Stimulated activated CD4-positive, alpha-beta T cell treated with anti-CD3 and anti-CD28 coated beads, Interleukin-1b, Interleukin-23, amount 100 ng/mL, for 48 hours (primary cell): ENCODE data around the gene AGER.
"Not testable (repeated sequence)": the region's sequence is repeated elsewhere in the genome, so short reads cannot be mapped to it uniquely, and the experiment has no call there.

Source experiments
- DNase-seq: peaks from one replicate; pipeline ENCODE4 v3.0.0-alpha.2; 2020

AGER gene

DNA sequence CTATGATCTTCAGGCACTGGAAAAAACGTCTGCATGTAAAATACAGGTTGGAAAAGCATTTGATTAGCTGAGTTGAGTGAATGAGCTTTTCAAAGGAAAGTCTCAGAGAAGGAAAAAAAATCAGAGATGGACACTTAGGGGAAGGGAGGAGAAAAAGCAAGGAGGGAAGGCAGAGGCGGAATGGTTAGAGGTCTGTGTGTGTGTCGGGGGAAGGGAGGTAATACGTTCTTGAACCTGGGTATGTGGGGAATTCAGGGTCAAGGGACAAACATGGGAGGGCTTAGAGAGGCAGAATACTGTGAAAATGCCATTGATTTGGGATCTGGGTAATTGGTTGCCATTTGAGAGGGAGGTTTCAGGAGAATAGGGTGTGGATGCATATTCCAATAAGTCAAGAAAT is 37.4 kb downstream of the AGER start:
- DNase-seq: no peak

DNA sequence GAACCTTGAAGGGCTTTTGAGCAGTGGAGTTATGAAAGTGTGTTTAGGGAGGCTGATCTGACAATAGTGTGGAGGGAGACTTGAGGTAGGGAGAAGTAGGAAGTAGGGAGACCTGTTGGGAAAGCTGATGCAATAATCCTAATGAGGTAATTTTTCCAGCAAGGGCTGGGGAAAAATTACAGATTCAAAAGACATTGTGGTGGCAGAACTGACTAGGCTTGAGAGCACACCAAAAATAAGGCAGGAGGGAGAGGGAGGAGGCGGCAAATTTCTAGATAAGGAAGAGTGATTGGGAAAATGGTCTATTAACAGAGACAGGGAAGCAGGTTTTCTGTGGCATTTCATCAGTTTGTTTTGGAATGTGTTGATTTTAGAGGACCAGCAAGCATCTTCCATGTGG is 37.8 kb downstream of the AGER start:
- DNase-seq: no peak

DNA sequence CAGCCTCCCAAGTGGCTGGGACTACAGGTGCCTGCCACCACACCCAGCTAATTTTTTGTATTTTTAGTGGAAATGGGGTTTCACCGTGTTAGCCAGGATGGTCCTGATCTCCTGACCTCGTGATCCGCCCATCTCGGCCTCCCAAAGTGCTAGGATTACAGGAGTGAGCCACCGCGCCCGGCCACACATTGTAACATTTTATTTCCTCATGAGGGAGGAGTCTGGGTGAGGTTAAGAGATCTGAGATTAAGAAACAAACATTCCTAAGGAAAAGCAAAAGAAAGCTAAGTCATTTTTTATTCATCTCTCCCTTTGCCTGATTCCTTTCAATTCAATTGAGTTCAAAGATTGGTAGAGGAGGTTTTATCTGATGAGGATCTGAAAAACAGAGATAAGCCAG is 39.8 kb downstream of the AGER start:
- not testable (repeated sequence) for DNase-seq

DNA sequence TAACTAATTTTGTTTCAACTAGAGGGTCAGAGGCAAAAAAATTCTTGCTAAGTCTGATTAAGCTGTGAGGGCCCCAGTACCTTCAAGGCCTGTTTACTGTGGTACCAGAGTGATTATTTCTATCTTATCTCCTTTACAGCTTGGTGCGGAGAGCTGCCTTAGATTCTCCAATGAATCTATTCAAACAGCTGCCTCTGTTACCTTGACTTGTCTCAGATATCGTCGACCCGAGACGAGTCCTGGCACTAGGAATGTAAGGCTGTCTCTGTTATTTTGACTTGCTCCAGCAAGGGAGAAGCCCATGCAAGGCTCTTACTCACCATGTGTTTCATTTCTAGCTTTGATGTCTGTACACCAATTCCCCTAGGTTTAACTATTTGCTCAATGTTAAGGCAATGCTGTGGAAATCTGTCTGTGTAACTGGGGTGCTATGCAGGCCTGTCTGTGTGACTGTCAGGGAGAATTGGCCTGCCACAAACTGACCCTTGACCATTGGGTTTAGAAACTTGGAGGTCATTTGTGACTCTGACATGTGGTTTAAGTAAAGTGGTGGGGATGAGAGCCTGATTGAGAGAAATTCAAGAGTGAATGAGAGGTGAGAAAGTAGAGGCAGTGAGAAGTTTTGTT is 43.5 kb downstream of the AGER start:
- DNase-seq: no peak

DNA sequence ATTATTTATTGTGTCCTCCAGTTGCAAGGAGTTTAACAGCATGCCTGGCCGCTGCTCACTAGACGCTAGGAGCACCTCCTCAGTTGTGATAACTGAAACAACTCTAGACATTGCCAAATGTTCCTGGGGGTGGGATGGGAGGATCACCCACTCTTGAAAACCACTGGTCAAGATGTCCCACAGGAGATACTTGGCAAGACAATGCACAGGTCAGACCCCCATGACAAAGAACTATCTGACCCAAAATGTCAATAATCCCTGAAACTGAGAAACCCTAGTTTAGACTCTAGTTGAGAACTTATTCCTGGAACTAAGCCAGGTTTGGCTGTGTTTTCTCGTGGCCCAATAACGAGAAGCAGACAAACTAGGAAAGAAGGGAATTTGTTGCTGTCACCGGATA is 44.5 kb downstream of the AGER start:
- no peak for DNase-seq

DNA sequence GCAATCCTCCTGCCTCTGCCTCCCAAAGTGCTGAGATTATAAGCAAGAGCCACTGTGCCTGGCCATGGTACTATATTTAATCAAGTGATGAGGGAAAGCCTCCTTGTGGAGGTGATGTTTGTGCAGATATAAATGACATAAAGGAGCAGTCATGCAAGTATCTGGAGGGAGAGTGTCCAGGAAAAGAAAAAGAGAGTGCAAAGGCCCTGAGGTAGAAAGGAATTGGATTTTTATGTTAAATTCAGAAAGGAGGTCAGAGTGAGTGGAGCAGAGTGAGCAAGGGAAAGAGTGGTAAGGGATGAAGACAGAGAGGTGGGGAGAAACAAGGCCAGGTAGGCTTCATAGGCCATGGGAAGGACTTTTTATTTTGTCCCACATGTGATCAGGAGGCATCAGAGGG is 46.6 kb downstream of the AGER start:
- no peak for DNase-seq

DNA sequence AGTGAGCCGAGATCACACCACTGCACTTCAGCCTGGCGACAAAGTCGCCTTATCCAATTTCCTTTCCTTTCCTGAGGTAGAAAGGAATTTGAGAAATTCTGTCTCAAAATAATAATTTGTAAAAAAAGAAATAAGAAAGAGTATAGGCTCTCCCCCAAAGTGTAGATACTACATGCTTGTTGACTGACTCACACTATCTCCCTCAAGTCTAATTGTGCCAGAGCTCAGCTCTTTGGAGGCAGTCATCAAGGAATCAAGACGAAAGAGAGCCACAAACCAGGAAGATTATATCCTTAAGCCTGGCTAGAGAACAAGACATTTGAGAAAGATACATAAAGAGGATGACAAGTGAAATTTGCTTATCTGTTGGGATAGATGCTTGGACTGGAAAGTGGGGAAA is 50.3 kb downstream of the AGER start:
- no peak for DNase-seq

DNA sequence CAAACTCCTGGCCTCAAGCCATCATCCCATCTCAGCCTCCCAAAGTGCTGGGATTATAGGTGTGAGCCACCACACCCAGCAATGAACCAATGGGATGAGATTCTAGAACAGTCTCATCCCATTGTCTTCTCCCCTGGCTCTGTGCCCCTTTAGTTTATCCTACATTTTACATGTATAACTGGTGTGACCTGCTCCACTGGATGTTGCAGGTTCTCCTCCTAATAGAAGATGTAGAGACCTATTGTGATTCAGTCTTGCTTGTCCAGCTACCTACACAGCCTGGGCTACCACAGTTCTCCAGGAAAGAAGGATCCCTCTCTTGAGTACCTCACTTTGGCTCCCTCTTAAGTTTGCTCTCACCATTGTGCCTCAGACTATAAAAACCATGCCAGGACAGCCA is 51.9 kb downstream of the AGER start:
- DNase-seq: no peak

DNA sequence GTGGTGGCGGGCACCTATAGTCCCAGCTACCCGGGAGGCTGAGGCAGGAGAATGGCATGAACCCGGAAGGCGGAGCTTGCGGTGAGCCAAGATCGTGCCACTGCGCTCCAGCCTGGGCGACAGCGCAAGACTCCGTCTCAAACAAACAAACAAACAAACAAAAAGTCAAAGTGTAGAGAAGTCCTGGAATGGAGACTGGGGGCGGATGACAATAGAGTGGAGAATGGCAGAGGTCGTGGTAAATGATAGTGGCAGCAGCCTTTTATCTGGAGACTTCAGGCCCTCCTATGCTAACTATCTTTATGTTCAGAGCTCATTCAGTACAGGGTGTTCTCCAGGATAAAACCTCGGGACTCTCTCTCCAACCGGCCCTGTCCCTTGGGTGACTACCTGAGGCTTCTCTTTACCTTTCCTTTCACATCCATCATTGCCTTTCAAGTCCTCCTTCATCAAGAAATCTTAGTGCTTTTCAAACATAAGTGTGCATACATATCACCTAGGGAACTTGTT is 52.6 kb downstream of the AGER start:
- DNase-seq: no peak
